Measurements from ENCODE around the gene PRKAR1A.
"Not testable (repeated sequence)": the region's sequence is repeated elsewhere in the genome, so short reads cannot be mapped to it uniquely, and the experiment has no call there.

- TF ChIP-seq, protein P1, sequence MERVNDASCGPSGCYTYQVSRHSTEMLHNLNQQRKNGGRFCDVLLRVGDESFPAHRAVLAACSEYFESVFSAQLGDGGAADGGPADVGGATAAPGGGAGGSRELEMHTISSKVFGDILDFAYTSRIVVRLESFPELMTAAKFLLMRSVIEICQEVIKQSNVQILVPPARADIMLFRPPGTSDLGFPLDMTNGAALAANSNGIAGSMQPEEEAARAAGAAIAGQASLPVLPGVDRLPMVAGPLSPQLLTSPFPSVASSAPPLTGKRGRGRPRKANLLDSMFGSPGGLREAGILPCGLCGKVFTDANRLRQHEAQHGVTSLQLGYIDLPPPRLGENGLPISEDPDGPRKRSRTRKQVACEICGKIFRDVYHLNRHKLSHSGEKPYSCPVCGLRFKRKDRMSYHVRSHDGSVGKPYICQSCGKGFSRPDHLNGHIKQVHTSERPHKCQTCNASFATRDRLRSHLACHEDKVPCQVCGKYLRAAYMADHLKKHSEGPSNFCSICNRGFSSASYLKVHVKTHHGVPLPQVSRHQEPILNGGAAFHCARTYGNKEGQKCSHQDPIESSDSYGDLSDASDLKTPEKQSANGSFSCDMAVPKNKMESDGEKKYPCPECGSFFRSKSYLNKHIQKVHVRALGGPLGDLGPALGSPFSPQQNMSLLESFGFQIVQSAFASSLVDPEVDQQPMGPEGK (tag by site-specific recombination; IDR thresholded peaks at IDR 0.05) = not testable (repeated sequence)
- not testable (repeated sequence) for TF ChIP-seq ZNF274 (IDR thresholded peaks at IDR 0.05; ENCODE audit: low read length); ZNF274 (tag by site-specific recombination; IDR thresholded peaks at IDR 0.05; ENCODE audit: borderline replicate concordance); ZNF404 (tag by site-specific recombination; IDR thresholded peaks at IDR 0.05)
- TF ChIP-seq, protein P2, sequence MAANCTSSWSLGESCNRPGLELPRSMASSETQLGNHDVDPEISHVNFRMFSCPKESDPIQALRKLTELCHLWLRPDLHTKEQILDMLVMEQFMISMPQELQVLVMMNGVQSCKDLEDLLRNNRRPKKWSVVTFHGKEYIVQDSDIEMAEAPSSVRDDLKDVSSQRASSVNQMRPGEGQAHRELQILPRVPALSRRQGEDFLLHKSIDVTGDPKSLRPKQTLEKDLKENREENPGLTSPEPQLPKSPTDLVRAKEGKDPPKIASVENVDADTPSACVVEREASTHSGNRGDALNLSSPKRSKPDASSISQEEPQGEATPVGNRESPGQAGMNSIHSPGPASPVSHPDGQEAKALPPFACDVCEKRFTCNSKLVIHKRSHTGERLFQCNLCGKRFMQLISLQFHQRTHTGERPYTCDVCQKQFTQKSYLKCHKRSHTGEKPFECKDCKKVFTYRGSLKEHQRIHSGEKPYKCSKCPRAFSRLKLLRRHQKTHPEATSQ (tag by site-specific recombination; IDR thresholded peaks at IDR 0.05) = not testable (repeated sequence)
- TF ChIP-seq, protein P3, sequence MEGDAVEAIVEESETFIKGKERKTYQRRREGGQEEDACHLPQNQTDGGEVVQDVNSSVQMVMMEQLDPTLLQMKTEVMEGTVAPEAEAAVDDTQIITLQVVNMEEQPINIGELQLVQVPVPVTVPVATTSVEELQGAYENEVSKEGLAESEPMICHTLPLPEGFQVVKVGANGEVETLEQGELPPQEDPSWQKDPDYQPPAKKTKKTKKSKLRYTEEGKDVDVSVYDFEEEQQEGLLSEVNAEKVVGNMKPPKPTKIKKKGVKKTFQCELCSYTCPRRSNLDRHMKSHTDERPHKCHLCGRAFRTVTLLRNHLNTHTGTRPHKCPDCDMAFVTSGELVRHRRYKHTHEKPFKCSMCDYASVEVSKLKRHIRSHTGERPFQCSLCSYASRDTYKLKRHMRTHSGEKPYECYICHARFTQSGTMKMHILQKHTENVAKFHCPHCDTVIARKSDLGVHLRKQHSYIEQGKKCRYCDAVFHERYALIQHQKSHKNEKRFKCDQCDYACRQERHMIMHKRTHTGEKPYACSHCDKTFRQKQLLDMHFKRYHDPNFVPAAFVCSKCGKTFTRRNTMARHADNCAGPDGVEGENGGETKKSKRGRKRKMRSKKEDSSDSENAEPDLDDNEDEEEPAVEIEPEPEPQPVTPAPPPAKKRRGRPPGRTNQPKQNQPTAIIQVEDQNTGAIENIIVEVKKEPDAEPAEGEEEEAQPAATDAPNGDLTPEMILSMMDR (tag by site-specific recombination; IDR thresholded peaks at IDR 0.05) = not testable (repeated sequence)
- TF ChIP-seq, protein P4, sequence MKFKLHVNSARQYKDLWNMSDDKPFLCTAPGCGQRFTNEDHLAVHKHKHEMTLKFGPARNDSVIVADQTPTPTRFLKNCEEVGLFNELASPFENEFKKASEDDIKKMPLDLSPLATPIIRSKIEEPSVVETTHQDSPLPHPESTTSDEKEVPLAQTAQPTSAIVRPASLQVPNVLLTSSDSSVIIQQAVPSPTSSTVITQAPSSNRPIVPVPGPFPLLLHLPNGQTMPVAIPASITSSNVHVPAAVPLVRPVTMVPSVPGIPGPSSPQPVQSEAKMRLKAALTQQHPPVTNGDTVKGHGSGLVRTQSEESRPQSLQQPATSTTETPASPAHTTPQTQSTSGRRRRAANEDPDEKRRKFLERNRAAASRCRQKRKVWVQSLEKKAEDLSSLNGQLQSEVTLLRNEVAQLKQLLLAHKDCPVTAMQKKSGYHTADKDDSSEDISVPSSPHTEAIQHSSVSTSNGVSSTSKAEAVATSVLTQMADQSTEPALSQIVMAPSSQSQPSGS (tag by site-specific recombination; IDR thresholded peaks at IDR 0.05; ENCODE audit: low read depth) = not testable (repeated sequence)
- TF ChIP-seq, protein P5, sequence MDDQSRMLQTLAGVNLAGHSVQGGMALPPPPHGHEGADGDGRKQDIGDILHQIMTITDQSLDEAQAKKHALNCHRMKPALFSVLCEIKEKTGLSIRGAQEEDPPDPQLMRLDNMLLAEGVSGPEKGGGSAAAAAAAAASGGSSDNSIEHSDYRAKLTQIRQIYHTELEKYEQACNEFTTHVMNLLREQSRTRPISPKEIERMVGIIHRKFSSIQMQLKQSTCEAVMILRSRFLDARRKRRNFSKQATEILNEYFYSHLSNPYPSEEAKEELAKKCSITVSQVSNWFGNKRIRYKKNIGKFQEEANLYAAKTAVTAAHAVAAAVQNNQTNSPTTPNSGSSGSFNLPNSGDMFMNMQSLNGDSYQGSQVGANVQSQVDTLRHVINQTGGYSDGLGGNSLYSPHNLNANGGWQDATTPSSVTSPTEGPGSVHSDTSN (CRISPR knock-in tag; IDR thresholded peaks at IDR 0.05) = not testable (repeated sequence)
Measured at GRCh38 chr17:68517605-68518004, 5.4 kb downstream of the PRKAR1A start.

Data from HEK293 (cell line).